HCT116 (cell line): Measurements from ENCODE around the gene ST14. TPM values are rescaled to one million over a fixed set of nuclear protein-coding genes. Genes with fewer than 3 reads are reported as not detected.

Experiments used
- ATAC-seq: fragments of 200-7000 bp; cut with Tn5 transposase; 2 replicates; pipeline ENCODE4 v1.9.1; 2020; ENCODE audit warnings: mild to moderate bottlenecking, moderate library complexity
- BruUV-seq: library from RNA; stranded (reverse); fragments of 400-500 nt; replicated peaks from 2 replicates; lab custom pipeline; 2021; lab: Mats Ljungman, UMichigan
- CTCF ChIA-PET: fragments of 300-600 bp; sonication (Branson Sonifier 250); formaldehyde crosslinking; loops from one replicate; lab custom pipeline; 2021; ENCODE audit warnings: antibody characterized with exemption; lab: Charles Lee
- POLR2A ChIA-PET: fragments of 300-600, 350-600 bp; sonication (Branson Sonifier 250); formaldehyde crosslinking; loops from one replicate; lab custom pipeline; 2021; ENCODE audit warnings: antibody characterized with exemption; lab: Charles Lee
- RAD21 ChIA-PET, 2 experiments: fragments of 300-600 bp; sonication (Branson Sonifier 250); formaldehyde crosslinking; loops; one replicate each; lab custom pipeline; 2023; ENCODE audit warnings: low total read pairs in 2 of 2; ENCODE audit not compliant: uncharacterized antibody in 2 of 2, unreplicated experiment in 2 of 2, low non-redundant PET in 1 of 2; lab: Charles Lee
- DNase-seq: peaks from one replicate; pipeline ENCODE4 v3.0.0-alpha.2; 2010; ENCODE audit warnings: low read depth, low spot score
- H2AFZ ChIP-seq: fragments of 200-600 bp; shearing (Covaris generic), sonication (generic); 2 replicates; pipeline ENCODE4 v1.6.1; 2017; ENCODE audit warnings: low read depth, mixed run types, mixed read lengths, antibody characterized with exemption, low read length; ENCODE audit not compliant: poor library complexity, severe bottlenecking
- H3K27ac ChIP-seq: 2 replicates; pipeline ENCODE4 v1.5.1; 2012; ENCODE audit warnings: low read depth, low read length
- H3K27me3 ChIP-seq: fragments of 200-600 bp; sonication (generic); 2 replicates; pipeline ENCODE4 v1.6.1; 2016; ENCODE audit warnings: mixed run types, low read length, mixed read lengths; ENCODE audit not compliant: insufficient read depth
- H3K36me3 ChIP-seq, 2 experiments: fragments of 200-500 bp in 1 of 2; fragments of 200-600 bp in 1 of 2; sonication (Bioruptor generic) in 1 of 2; sonication (generic) in 1 of 2; 2 replicates each; pipeline versions ENCODE4 v1.5.1 to v1.6.1; 2014 to 2016; ENCODE audit warnings: low read length in 2 of 2, inconsistent platforms in 1 of 2, mixed read lengths in 1 of 2, mixed run types in 1 of 2; ENCODE audit not compliant: insufficient read depth in 2 of 2, control insufficient read depth in 1 of 2
- H3K4me1 ChIP-seq, 2 experiments: fragments of 200-600 bp in 1 of 2; sonication (generic) in 1 of 2; 2 replicates each; pipeline versions ENCODE4 v1.5.1 to v1.6.1; 2012 to 2017; ENCODE audit warnings: low read length in 2 of 2, inconsistent platforms in 1 of 2, mild to moderate bottlenecking in 1 of 2, mixed read lengths in 1 of 2, mixed run types in 1 of 2, moderate library complexity in 1 of 2; ENCODE audit not compliant: insufficient read depth in 2 of 2, control insufficient read depth in 1 of 2
- H3K4me2 ChIP-seq: fragments of 200-600 bp; sonication (generic); 2 replicates; pipeline ENCODE4 v1.6.1; 2017; ENCODE audit warnings: mixed run types, low read length, mixed read lengths
- H3K4me3 ChIP-seq, 2 experiments: fragments of 200-600 bp in 1 of 2; sonication (generic) in 1 of 2; replicated peaks in 1 of 2; 2 replicates each; pipeline ENCODE4 v1.5.1; 2011 to 2016; ENCODE audit warnings: low read length in 2 of 2, control low read depth in 1 of 2, low read depth in 1 of 2, mild to moderate bottlenecking in 1 of 2, mixed read lengths in 1 of 2, mixed run types in 1 of 2
- H3K79me2 ChIP-seq: fragments of 200-600 bp; sonication (generic); 2 replicates; pipeline ENCODE4 v1.6.1; 2017; ENCODE audit warnings: mild to moderate bottlenecking, mixed run types, low read length, moderate library complexity, mixed read lengths; ENCODE audit not compliant: insufficient read depth
- H3K9ac ChIP-seq: fragments of 200-600 bp; sonication (generic); 2 replicates; pipeline ENCODE4 v1.6.1; 2016; ENCODE audit warnings: low read length, mixed read lengths
- H3K9me2 ChIP-seq: fragments of 200-600 bp; sonication (generic), shearing (Covaris generic); 2 replicates; pipeline ENCODE4 v1.6.1; 2017; ENCODE audit warnings: mixed run types, mild to moderate bottlenecking, moderate library complexity; ENCODE audit not compliant: insufficient read depth
- H3K9me3 ChIP-seq, 2 experiments: fragments of 200-500 bp in 1 of 2; fragments of 200-600 bp in 1 of 2; sonication (Bioruptor generic) in 1 of 2; sonication (generic) in 1 of 2; 2 replicates each; pipeline ENCODE4 v1.6.1; 2014 to 2017; ENCODE audit warnings: low read length in 2 of 2, mixed read lengths in 2 of 2, inconsistent platforms in 1 of 2, low read depth in 1 of 2, mild to moderate bottlenecking in 1 of 2, mixed run types in 1 of 2, moderate library complexity in 1 of 2; ENCODE audit not compliant: control insufficient read depth in 1 of 2, insufficient read depth in 1 of 2
- H4K20me1 ChIP-seq: fragments of 200-600 bp; sonication (generic), shearing (Covaris generic); 2 replicates; pipeline ENCODE4 v1.6.1; 2017; ENCODE audit warnings: mixed run types, mild to moderate bottlenecking, moderate library complexity; ENCODE audit not compliant: insufficient read depth
- CTCF ChIP-seq, 3 experiments: fragments of 200-600 bp in 1 of 3; sonication (generic) in 1 of 3; IDR thresholded peaks in 2 of 3; conservative IDR thresholded peaks in 1 of 3; 2 replicates each; pipeline ENCODE4 v1.5.1; 2012 to 2017; ENCODE audit warnings: low read depth in 2 of 3, low read length in 2 of 3, antibody characterized with exemption in 1 of 3, borderline replicate concordance in 1 of 3, control low read depth in 1 of 3, mild to moderate bottlenecking in 1 of 3, mixed read lengths in 1 of 3, mixed run types in 1 of 3, moderate library complexity in 1 of 3; ENCODE audit not compliant: insufficient read depth in 1 of 3
- EGR1 ChIP-seq: IDR thresholded peaks from 2 replicates; pipeline ENCODE4 v1.6.1; 2012; ENCODE audit warnings: low read depth
- ELF1 ChIP-seq: IDR thresholded peaks from 2 replicates; pipeline ENCODE4 v1.6.1; 2012; ENCODE audit warnings: low read depth, borderline replicate concordance
- EZH2 ChIP-seq: fragments of 200-600 bp; sonication (generic); IDR thresholded peaks from 2 replicates; pipeline ENCODE4 v1.6.1; 2017; ENCODE audit warnings: antibody characterized with exemption, mixed run types
- EZH2phosphoT487 ChIP-seq: fragments of 200-600 bp; IDR thresholded peaks from 2 replicates; pipeline ENCODE4 v1.6.1; 2018; ENCODE audit warnings: antibody characterized with exemption, borderline replicate concordance
- MAX ChIP-seq: IDR thresholded peaks from 2 replicates; pipeline ENCODE4 v1.6.1; 2012
- POLR2AphosphoS5 ChIP-seq: IDR thresholded peaks from 2 replicates; pipeline ENCODE4 v1.6.1; 2011; ENCODE audit warnings: mild to moderate bottlenecking, low read depth, low read length, moderate library complexity
- TCF7L2 ChIP-seq: IDR thresholded peaks from 2 replicates; pipeline ENCODE4 v1.7.0; 2011; ENCODE audit warnings: borderline replicate concordance, inconsistent platforms; ENCODE audit not compliant: insufficient read depth, insufficient read length; ENCODE audit errors: extremely low read depth
- YY1 ChIP-seq: IDR thresholded peaks from 2 replicates; pipeline ENCODE4 v1.6.1; 2011; ENCODE audit warnings: low read length, low read depth, moderate library complexity, mild to moderate bottlenecking; ENCODE audit not compliant: insufficient replicate concordance; ENCODE audit errors: extremely low read depth
- ZBTB33 ChIP-seq: IDR thresholded peaks from 2 replicates; pipeline ENCODE4 v1.6.1; 2011; ENCODE audit warnings: mild to moderate bottlenecking, low read length, moderate library complexity; ENCODE audit not compliant: insufficient replicate concordance; ENCODE audit errors: extremely low read depth
- ZFX ChIP-seq: fragments of 450-650 bp; IDR thresholded peaks from 2 replicates; pipeline ENCODE4 v1.6.1; 2017
- ZNF274 ChIP-seq: fragments of 200-500 bp; sonication (Bioruptor generic); IDR thresholded peaks from 2 replicates; pipeline ENCODE4 v1.6.1; 2014; ENCODE audit warnings: mild to moderate bottlenecking, low read depth, low read length, inconsistent platforms
- intact Hi-C: fragments of 100-400 bp; cut with micrococcal nuclease; formaldehyde crosslinking; loops from 2 replicates; pipeline ENCODE4 v1.10.0; 2022
- total RNA-seq: library from RNA; stranded (reverse); gene quantifications from one replicate; pipeline ENCODE4 v1.2.1, GENCODE V29; 2021; ENCODE audit not compliant: unreplicated experiment

Gene ST14
- total RNA-seq, 1 experiment from 2014 or later, result 107 TPM

GRCh38 chr11:130213979-130214281 is 54.3 kb downstream of the ST14 start:
- Histone ChIP-seq H2AFZ (no peak overlapping the region), H3K9ac (no peak overlapping the region), H3K79me2 (no peaks in the 10 kb centered on the region), H3K27ac (no peak overlapping the region), H3K4me1 (peaks cover 0 to 6% of the 10 kb centered on the region in 2 experiments; a peak in 1 of 4 replicates), H3K9me3 (no peaks in the 10 kb centered on the region), H3K4me2 (no peak overlapping the region), H3K27me3 (no peaks in the 10 kb centered on the region), H3K9me2 (no peaks in the 10 kb centered on the region), H3K4me3 (no peak overlapping the region), H4K20me1 (no peaks in the 10 kb centered on the region; the same call in 1 of the 2 replicates), H3K36me3 (no peaks in the 10 kb centered on the region)
- ChIA-PET CTCF (no interaction called here), POLR2A (no interaction called here), RAD21 (no interaction called here)
- DNase-seq (no peak), ATAC-seq (no peak)
- no TSS peak for BruUV-seq
- intact Hi-C loops, result loop anchor here (1.0 to 10.0 kb wide), 5 partner anchors 157 to 681 kb away; no protein-coding TSS in a partner anchor
- TF ChIP-seq MAX (no peak), TCF7L2 (no peak), EGR1 (no peak)

- ChIA-PET POLR2A (no interaction called here), RAD21 (no interaction called here), CTCF (no interaction called here)
- no peaks in the 10 kb centered on the region for H3K36me3 ChIP-seq
- H3K4me1 ChIP-seq, result peaks cover 0 to 6% of the 10 kb centered on the region in 2 experiments; a peak in 1 of 4 replicates
- H3K79me2 ChIP-seq, result no peaks in the 10 kb centered on the region
- TF ChIP-seq ZNF274 (no peak), EGR1 (no peak), CTCF (IDR thresholded peaks at IDR 0.05 in 2 of 3, conservative IDR thresholded peaks at IDR 0.05 in 1 of 3; ENCODE audit: borderline replicate concordance in 1 of 3, insufficient read depth in 1 of 3, low read depth in 2 of 3, low read length in 2 of 3) (no peak), ZFX (no peak), EZH2phosphoT487 (no peak), TCF7L2 (no peak), ELF1 (no peak), EZH2 (no peak), POLR2AphosphoS5 (no peak), ZBTB33 (no peak), YY1 (no peak)
- no TSS peak for BruUV-seq
- H4K20me1 ChIP-seq, result no peaks in the 10 kb centered on the region; the same call in 1 of the 2 replicates
- no peak overlapping the region for H3K4me2 ChIP-seq
- no peak overlapping the region for H2AFZ ChIP-seq
- no peak overlapping the region for H3K27ac ChIP-seq
- no peaks in the 10 kb centered on the region for H3K9me3 ChIP-seq
- no peaks in the 10 kb centered on the region for H3K9me2 ChIP-seq
- no peak overlapping the region for H3K4me3 ChIP-seq
- no peak for DNase-seq
- no peak for ATAC-seq
- H3K27me3 ChIP-seq, result no peaks in the 10 kb centered on the region
- intact Hi-C loops, result loop anchor here (10.0 kb wide), 1 partner anchor 680 kb away; no protein-coding TSS in a partner anchor
- H3K9ac ChIP-seq, result no peak overlapping the region
Observed at GRCh38 chr11:130214861-130215530, 55.4 kb downstream of the ST14 start.
